Uterus (tissue), 4 donors: Measurements from ENCODE around the gene C2orf15. TPM values are rescaled to one million over a fixed set of nuclear protein-coding genes. Genes with fewer than 3 reads are reported as not detected.
A peak's percentile ranks its signal among the peaks of the same experiment; 100 is the strongest.

Experiments
- DNase-seq, 2 donors: peaks; one replicate each; pipeline ENCODE4 v3.0.0-alpha.2; 2019 to 2020
- H3K27ac ChIP-seq, 2 donors: fragments of 200-600 bp; sonication (generic); 1 replicate in 1 of 2; 2 replicates in 1 of 2; pipeline ENCODE4 v1.5.1; 2016 to 2018
- H3K27me3 ChIP-seq, 2 donors: fragments of 200-600 bp; sonication (generic); one replicate each; pipeline ENCODE4 v1.5.1; 2018 to 2019; ENCODE audit warnings: control low read depth in 1 of 2
- H3K36me3 ChIP-seq, 2 donors: fragments of 200-600 bp; sonication (generic); one replicate each; pipeline ENCODE4 v1.5.1; 2019; ENCODE audit warnings: control low read depth in 1 of 2
- H3K4me1 ChIP-seq, 2 donors: fragments of 200-600 bp; sonication (generic); one replicate each; pipeline ENCODE4 v1.5.1; 2018 to 2019; ENCODE audit warnings: control low read depth in 1 of 2
- H3K4me3 ChIP-seq, 2 donors: fragments of 200-600 bp; sonication (generic); 1 replicate in 1 of 2; 2 replicates in 1 of 2; pipeline ENCODE4 v1.5.1; 2018 to 2019; ENCODE audit warnings: mild to moderate bottlenecking in 1 of 2
- H3K9me3 ChIP-seq, 2 donors: fragments of 200-600 bp; sonication (generic); one replicate each; pipeline ENCODE4 v1.5.1; 2019; ENCODE audit warnings: control low read depth in 1 of 2
- CTCF ChIP-seq, 4 experiments: fragments of 200-600 bp in 2 of 4; fragments of 450-650 bp in 2 of 4; sonication (generic) in 2 of 4; IDR thresholded peaks; one replicate each; pipeline ENCODE4 v1.5.1; 2016 to 2019; ENCODE audit warnings: antibody characterized with exemption in 4 of 4, mild to moderate bottlenecking in 2 of 4, moderate library complexity in 1 of 4
- POLR2A ChIP-seq, 2 donors: fragments of 450-650 bp; IDR thresholded peaks; one replicate each; pipeline ENCODE4 v1.6.1; 2016; ENCODE audit warnings: antibody characterized with exemption in 2 of 2, mild to moderate bottlenecking in 1 of 2, moderate library complexity in 1 of 2
- intact Hi-C: fragments of 100-400 bp; cut with DNase I; formaldehyde crosslinking; loops from one replicate; pipeline ENCODE4 v1.15.1; 2023; ENCODE audit warnings: low total_unique reads
- total RNA-seq, 4 donors: library from RNA; depleted of rRNA in 3 of 4; stranded (reverse); fragments of >200 nt in 3 of 4; gene quantifications; one replicate each; pipeline versions ENCODE4 v1.1.0 to v1.2.4, GENCODE V29; 2014 to 2023
- donor health status: DM: yes; HTN: yes; CAD: no.

Gene C2orf15
- total RNA-seq: 1 to 10 TPM in 2 of 4 donors, not detected in 2; 1.6 to 2.8 TPM

GRCh38 chr2:99141110-99142108, at the start of gene C2orf15:
Gene C2orf15, plus strand, starts transcription at chr2:99141707. Its CDS starts 8,852 bp downstream, at chr2:99150559.
- DNase-seq: peak; percentile 92 to 94

GRCh38 chr2:99096728-99097127, 44.8 kb upstream of the C2orf15 start:
- H3K4me3 ChIP-seq: no peak overlapping the region
- H3K27me3 ChIP-seq: no peaks in the 10 kb centered on the region
- no peaks in the 10 kb centered on the region for H3K4me1 ChIP-seq
- TF ChIP-seq CTCF (IDR thresholded peaks at IDR 0.05): no peak
- TF ChIP-seq POLR2A (IDR thresholded peaks at IDR 0.05): no peak
- H3K27ac ChIP-seq: no peak overlapping the region
- peaks cover 0 to 3% of the 10 kb centered on the region in 2 donors for H3K36me3 ChIP-seq
- intact Hi-C loops: no loop called here
- no peak for DNase-seq
- peaks cover 0 to 5% of the 10 kb centered on the region in 2 donors for H3K9me3 ChIP-seq

More at GRCh38 chr2:99141110-99142108, at the start of gene C2orf15:
- H3K27ac ChIP-seq: peak within 1 kb of the TSS; percentile 81 to 83
- H3K36me3 ChIP-seq: no peaks in the 10 kb centered on the region
- TF ChIP-seq CTCF (IDR thresholded peaks at IDR 0.05) (peak in 1 of 4 experiments; percentile 1), POLR2A (IDR thresholded peaks at IDR 0.05) (peak; percentile 39 to 96)
- peaks cover 0 to 4% of the 10 kb centered on the region in 2 donors for H3K4me1 ChIP-seq
- no peaks in the 10 kb centered on the region for H3K27me3 ChIP-seq
- H3K9me3 ChIP-seq: no peaks in the 10 kb centered on the region
- intact Hi-C loops: no loop called here
- peak within 1 kb of the TSS; percentile 73 to 97 for H3K4me3 ChIP-seq

GRCh38 chr2:99101697-99102096, 39.8 kb upstream of the C2orf15 start:
- Histone ChIP-seq H3K4me3 (no peak overlapping the region), H3K36me3 (peaks cover 0 to 3% of the 10 kb centered on the region in 2 donors), H3K27ac (peak overlapping the region in 1 of 2 donors; percentile 14), H3K9me3 (no peaks in the 10 kb centered on the region), H3K4me1 (no peaks in the 10 kb centered on the region), H3K27me3 (no peaks in the 10 kb centered on the region)
- no peak for DNase-seq
- intact Hi-C loops: no loop called here
- TF ChIP-seq POLR2A (IDR thresholded peaks at IDR 0.05) (no peak), CTCF (IDR thresholded peaks at IDR 0.05) (no peak)

- no peak overlapping the region for H3K4me3 ChIP-seq
- H3K4me1 ChIP-seq: no peaks in the 10 kb centered on the region
- TF ChIP-seq CTCF (IDR thresholded peaks at IDR 0.05): no peak
- no peak for TF ChIP-seq POLR2A (IDR thresholded peaks at IDR 0.05)
- H3K9me3 ChIP-seq: no peaks in the 10 kb centered on the region
- no peaks in the 10 kb centered on the region for H3K27me3 ChIP-seq
- no peak overlapping the region for H3K27ac ChIP-seq
- DNase-seq: no peak
- peaks cover 0 to 3% of the 10 kb centered on the region in 2 donors for H3K36me3 ChIP-seq
- intact Hi-C loops: no loop called here
These were observed 37.5 kb upstream of the C2orf15 start for GRCh38 chr2:99104006-99104405.

- TF ChIP-seq POLR2A (IDR thresholded peaks at IDR 0.05): no peak
- no peak for TF ChIP-seq CTCF (IDR thresholded peaks at IDR 0.05)
- no peak overlapping the region for H3K4me3 ChIP-seq
- no peaks in the 10 kb centered on the region for H3K9me3 ChIP-seq
- no peaks in the 10 kb centered on the region for H3K27me3 ChIP-seq
- intact Hi-C loops: no loop called here
- H3K27ac ChIP-seq: no peak overlapping the region
- H3K36me3 ChIP-seq: no peaks in the 10 kb centered on the region
- no peak for DNase-seq
- no peaks in the 10 kb centered on the region for H3K4me1 ChIP-seq
These were observed 34.6 kb upstream of the C2orf15 start for GRCh38 chr2:99106913-99107312.
